Measurements from ENCODE around the gene ANXA9.

Gene ANXA9

GRCh38 chr1:150970808-150971582 lies 11.1 kb upstream of the ANXA9 start:
- TF ChIP-seq, protein P1, sequence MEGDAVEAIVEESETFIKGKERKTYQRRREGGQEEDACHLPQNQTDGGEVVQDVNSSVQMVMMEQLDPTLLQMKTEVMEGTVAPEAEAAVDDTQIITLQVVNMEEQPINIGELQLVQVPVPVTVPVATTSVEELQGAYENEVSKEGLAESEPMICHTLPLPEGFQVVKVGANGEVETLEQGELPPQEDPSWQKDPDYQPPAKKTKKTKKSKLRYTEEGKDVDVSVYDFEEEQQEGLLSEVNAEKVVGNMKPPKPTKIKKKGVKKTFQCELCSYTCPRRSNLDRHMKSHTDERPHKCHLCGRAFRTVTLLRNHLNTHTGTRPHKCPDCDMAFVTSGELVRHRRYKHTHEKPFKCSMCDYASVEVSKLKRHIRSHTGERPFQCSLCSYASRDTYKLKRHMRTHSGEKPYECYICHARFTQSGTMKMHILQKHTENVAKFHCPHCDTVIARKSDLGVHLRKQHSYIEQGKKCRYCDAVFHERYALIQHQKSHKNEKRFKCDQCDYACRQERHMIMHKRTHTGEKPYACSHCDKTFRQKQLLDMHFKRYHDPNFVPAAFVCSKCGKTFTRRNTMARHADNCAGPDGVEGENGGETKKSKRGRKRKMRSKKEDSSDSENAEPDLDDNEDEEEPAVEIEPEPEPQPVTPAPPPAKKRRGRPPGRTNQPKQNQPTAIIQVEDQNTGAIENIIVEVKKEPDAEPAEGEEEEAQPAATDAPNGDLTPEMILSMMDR (IDR thresholded peaks at IDR 0.05; ENCODE audit: low read length, missing control alignments): no peak
- peak overlapping the region; percentile 83 for H3K4me3 ChIP-seq (replicated peaks; ENCODE audit: low read depth, low read length)
- peak; percentile 70 for DNase-seq (ENCODE audit: low read depth)

- peak overlapping the region; percentile 83 for H3K4me3 ChIP-seq (replicated peaks; ENCODE audit: low read depth, low read length)
- TF ChIP-seq, protein P1 (IDR thresholded peaks at IDR 0.05; ENCODE audit: low read length, missing control alignments): no peak
- no peak for DNase-seq (ENCODE audit: low read depth)
These were observed 10.3 kb upstream of the ANXA9 start for GRCh38 chr1:150971583-150972416.

GRCh38 chr1:150972417-150972940 lies 9.6 kb upstream of the ANXA9 start:
- DNase-seq (ENCODE audit: low read depth): no peak
- peak overlapping the region; percentile 83 for H3K4me3 ChIP-seq (replicated peaks; ENCODE audit: low read depth, low read length)
- TF ChIP-seq, protein P1 (IDR thresholded peaks at IDR 0.05; ENCODE audit: low read length, missing control alignments): no peak

DNA sequence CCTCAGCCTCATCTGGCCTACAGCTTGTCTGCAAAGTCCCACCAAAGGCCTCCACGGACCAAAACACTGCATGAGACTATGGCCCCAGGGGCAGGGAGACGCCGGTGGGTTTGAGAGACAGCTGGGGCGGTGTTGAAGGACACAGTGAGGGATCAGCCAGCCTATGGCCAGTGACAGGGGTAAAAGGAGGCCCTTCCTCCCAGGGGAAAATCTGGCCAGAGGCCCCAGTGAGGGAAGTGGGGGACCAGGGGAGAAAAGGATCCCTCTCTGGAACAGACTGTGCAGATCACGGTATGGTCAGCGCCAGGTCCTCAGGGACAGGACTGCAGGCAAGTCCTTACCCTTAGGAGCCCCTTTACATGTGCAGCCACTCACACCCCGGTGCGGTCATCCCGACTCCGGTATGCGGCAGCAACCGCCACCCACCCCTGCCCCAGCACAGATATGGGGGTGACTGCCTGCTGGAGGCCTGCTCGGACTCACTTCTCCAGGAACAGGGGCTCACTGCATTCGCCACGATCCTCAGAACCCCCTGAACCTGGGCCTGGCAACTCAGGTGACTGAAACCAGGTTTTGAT lies 8.7 kb upstream of the ANXA9 start:
- no peak for DNase-seq (ENCODE audit: low read depth)
- H3K4me3 ChIP-seq (replicated peaks; ENCODE audit: low read depth, low read length): peak overlapping the region; percentile 83
- TF ChIP-seq, protein P1 (IDR thresholded peaks at IDR 0.05; ENCODE audit: low read length, missing control alignments): no peak

DNA sequence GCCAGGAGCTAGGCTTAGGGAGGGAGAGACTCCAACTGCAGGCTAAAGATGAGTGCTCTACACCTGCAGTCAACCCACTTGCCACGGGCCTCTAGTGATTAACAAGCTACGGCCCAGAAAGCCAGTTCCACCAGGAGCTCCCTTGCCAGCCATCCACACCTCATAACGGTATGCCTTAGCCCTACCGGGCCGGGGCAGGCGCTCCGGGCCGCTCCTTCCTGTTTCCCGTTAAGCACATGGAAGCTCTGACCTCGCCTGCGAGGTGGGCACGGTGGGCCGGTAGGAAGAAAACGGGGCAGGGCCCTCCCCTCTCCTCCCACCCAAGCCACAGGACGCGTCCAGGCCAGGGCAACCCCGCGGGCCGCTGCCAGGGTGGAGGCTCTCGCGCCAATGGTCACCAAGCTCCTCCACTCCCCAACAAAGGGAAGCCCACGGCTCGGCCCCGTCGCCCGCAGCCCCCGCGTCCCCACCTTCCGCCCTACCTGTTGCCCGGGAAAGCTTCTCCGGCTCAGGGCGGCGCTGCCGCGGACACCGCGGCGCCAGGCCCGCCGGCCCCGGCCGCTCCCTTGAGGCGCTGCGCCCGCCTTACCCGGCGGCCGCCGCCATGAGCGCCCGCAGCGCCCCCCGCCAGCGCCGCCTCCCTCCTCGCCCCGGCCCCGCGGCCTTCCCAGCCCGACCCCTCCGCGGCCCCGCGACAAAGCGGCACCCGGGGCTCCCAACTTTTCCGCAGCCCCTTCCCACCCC lies 8.1 kb upstream of the ANXA9 start:
- TF ChIP-seq, protein P1 (IDR thresholded peaks at IDR 0.05; ENCODE audit: low read length, missing control alignments): no peak
- peak overlapping the region; percentile 83 for H3K4me3 ChIP-seq (replicated peaks; ENCODE audit: low read depth, low read length)
- no peak for DNase-seq (ENCODE audit: low read depth)

All from fibroblast of pulmonary artery (primary cell).